ENCODE results near the gene CD300LF.

The CD300LF gene

DNA sequence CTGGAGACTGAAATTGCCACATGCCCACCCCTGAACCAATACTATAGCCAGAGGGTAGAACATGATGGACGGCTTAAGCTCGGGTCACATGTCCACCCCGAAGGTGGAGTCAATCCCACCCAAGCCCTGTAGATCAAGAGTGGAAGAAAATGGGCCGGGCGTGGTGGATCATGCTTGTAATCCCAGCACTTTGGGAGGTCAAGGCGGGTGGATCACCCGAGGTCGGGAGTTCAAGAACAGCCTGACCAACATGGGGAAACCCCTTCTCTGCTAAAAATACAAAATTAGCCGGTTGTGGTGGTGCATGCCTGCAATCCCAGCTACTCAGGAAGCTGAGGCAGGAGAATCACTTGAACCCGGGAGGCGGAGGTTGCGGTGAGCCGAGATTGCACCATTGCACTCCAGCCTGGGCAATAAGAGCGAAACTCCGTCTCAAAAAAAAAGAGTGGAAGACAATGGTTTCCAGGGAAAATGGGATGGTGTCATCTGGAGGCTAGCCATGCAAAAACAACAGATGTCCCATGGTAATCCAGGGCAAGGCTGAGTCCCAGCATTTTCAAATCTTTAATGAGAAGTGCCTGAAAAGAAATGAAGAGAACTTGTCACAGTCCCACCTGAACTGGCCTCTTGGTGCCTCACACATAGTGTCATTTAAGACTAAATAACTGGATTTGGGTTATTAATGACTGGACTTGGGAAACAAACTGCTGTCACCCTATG, 30.1 kb downstream of the CD300LF start:
- no peak for DNase-seq

DNA sequence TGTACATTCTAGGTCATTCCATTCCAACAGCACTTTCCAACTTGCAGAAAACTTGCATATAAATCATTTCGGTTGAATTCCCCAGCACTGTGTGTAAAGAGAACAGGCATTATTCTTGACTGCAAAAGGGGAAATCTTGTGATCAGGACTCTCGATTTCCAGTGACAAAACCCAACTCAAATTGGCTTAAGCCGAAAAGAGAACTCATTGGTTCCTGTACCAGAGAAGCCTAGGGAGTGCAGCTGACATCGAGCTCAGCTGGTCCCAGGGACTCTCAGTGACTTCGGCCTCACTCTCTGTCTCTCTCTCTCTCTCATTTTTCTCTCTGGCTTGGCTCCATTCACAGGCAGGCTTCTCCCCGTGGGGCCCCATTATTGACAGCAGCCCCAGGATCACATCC, 30.7 kb downstream of the CD300LF start:
- DNase-seq = no peak

DNA sequence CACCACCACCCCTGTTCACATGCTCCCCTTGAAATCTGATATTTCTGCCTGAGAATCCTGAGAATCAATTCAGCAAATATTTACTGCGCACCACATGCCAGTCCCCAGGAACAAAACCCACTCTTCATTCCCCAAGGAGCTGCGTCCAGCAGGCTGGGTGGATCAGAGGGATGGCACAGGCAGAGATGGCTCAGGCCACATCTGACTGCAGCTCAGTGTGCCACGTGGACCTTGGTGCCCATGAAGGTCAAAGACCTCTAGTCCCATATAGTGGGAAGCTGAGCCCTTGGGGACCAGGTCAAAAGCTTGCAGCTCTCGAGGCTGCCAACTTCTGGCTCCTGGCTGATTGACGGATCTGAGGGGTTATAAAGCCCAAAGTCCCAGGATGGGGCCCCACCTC, 31.8 kb downstream of the CD300LF start:
- DNase-seq = no peak

DNA sequence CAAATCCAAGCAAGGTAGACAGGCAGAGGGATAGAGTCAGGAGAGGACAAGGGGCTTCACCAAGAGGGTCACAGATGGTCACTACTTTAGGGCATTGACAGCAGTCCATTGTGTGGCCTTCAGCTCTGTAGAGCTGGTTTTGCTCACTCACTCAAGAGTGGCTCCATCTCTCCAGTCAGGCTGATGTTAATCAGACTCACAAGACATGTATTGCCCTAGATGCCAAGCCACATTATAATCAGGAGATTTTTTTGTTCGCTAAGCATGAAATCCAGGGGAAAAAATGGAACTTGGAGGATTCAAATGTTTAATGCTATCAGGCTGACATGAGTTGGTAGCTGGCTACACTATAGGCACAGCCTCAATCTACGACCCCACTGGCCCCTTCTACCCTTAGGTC, 32.5 kb downstream of the CD300LF start:
- DNase-seq = no peak

DNA sequence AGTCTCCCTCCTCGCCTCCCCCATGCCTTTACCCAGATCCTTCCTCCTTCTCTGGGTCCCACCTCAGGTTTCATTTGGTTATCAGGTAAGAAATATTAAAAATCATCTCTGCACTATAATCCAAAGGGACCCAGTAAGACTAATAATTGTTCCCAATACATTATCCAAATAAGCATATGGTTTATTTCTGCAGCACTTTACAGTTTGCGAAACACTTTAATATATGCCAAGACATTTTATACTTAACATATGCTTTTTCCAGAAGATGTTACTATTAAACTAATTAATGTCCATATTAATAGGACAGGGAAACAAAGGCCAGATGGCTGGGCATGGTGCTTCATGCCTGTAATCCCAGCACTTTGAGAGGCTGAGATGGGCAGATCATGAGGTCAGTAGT, 33.3 kb downstream of the CD300LF start:
- DNase-seq = no peak

DNA sequence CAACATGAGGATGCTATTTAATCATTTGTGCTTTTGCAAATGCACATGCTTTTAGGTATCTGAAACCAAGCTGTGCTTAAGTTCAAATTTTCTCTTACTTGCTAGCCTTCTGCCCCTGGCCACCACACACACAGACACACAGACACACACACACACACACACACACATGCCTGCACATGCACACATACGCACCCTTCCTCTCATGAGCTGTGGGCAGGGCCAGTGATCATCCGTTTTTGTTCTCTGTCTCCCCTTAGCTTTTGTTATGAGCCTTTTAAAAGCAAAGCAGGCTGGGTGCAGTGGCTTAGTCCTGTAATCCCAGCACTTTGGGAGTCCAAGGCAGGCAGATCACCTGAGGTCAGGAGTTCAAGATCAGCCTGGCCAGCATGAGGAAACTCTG, 34.2 kb downstream of the CD300LF start:
- DNase-seq = no peak

DNA sequence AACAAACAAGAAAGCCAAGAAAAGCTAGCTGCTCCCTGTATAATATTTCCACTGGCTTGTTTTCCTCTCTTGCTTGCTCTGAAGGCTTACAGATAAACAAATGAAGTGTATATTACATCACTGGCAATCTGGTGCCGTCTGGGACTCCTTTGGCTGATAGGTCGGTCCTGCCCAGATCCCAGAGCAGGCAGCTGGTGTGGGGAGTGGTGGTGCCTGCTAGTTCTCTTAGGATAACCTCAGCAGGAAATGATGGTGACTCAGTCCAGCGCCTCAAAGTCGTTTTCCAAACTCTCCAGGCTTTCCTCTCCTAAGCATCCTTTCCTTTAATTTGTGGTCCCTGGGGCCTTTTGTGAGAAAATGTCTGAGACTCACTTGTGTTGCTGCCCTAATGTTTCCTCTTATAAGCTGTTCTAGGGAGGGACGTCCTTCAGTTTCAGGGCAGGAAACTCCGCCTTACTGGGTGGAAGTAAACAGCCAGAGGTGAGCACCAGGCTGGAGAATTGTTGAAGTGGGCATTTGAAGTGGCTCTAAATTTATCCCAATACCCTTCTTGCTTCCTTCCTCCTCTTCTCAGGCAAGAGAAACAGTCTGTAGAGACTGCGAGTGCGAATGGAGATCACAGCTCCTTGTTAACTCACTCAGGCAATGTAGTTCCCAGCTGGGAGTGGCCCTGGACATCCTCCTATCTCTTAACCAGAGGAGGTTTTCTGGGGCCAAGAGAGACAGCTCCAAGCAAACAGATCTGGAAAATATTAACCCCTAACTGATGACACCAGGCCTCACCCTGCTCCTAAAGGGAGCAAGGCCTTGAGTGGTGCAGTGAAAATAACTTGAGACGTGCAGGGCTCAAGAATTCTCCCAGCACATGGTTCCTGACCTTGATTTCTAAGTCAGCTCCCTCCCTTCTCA, 34.9 kb downstream of the CD300LF start:
- no peak for DNase-seq

DNA sequence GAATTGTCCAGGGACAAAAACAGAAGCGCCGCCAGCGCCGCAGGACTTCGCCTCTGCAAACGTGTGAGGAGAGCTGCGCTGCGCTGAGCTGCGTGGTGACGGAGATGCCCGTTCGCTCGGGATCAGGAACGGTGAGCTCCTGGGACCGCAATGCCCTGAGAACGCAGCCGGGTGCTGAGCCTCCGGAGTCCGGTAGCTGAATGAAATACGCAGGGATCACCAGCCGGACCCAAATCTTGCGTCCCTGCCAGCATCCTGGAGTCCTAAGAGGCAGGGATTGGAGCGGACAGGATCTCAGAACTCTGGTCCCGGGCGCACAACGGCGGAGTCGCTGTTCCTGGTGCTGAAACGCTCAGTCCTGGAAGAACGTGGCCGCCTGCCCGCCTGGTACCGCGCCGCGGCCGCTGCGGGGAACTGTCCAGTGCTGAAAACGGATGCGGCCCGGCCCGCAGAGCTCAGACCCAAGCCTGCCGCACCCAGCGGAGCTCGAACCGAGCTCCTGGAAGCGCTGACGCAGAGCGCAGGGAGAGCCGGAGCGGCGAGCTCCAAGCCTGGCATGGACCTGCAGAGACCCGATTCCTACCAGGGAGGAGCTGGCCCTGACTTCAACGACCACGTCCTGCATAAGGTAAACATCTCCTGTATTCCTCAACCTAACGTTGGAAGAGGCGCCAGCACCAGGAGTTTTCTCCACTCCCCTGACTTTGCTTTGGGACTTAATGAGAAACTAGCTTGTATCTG, 41.5 kb downstream of the CD300LF start:
- peak; percentile 42 for DNase-seq

DNA sequence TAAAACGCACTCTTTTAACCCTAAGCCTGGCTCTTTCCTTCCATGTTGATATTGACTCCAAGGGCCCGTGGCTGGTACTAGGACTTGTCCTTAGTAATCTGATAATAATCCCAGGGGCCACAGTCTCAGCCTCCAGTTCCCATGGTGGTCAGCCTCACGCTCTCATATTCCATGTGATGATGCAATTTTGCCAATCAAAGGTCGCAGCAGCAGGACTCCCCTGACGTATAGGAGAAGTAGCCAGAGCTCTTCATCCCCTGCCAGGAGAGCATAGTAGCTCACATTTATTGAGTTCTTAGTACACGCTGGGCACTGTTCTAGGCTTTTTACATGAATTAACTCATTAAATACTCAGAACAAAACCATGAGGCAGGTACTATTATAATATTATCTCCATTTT, 42.4 kb downstream of the CD300LF start:
- DNase-seq = no peak

DNA sequence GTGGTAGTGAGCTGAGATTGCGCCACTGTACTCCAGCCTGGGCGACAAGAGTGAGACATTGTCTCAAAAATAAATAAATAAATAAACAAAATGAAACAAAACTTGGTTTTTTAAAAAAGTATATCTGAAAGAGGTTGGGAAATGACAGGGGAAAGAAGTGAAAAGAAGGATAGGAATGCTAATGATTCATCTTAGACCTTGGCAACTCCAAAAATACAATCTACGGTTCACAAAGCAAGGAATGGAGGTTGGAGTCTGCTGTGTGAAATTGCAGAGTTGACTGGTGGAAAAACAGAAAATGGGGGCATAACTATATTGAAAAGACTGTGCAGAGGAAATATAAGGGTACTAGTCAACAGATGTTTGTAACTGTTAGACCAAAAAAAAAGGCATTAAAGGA, 49.2 kb downstream of the CD300LF start:
- no peak for DNase-seq

DNA sequence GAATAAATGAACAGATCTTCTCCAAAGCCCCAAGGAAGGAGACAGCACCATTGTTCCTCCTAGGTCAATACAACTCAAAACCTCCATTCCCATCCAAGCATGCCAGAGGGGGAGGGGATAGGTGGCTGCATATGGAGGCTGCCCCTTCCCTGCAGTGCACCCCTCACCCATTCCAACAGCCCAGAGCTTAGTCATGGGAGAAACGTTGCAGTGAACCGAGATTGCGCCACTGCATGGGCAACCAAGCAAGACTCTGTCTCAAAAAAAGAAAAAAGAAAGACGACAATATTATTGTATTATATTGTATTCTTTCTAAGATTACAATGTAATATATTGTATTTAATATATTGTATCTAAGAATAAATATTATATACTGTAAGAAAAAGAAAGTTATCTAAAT, 52.8 kb downstream of the CD300LF start:
- no peak for DNase-seq

DNA sequence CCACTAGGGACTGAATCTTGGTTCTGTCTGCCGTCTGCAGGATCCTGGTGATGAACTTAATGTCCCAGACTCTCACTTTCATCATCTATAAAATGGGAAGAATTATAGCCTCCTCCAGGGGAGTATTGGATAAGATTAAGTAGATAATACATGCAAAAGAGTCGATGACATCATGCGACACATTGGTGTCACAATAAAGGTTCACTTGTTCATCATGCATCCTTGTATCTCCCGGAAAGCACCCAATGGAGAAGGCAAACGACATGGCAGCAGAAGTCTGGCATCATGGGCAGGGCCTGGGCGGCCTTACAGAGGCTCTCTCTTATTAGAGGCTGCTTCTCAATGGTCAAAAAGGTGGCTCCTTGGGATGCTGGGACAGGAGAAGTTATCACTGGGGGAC, 54.1 kb downstream of the CD300LF start:
- no peak for DNase-seq

DNA sequence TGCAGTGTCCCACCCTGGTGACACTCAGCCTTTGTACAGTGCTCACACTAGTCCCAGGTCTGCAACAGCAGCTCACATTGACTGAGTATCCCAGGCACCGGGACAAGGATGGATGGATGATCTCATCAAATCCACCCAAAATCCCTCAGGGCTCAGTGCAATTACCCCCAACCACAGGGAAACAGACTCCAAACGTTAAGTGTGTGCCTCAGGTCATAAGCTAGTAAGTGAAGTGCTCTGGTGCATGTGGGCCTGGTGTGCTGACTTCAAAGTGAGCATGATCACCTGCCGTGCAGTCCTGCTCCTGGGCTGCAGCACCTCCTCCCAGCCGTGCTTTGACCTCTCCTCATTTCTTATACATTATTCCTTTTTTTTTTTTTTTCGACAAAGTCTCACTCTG, 58.0 kb downstream of the CD300LF start:
- DNase-seq = no peak

DNA sequence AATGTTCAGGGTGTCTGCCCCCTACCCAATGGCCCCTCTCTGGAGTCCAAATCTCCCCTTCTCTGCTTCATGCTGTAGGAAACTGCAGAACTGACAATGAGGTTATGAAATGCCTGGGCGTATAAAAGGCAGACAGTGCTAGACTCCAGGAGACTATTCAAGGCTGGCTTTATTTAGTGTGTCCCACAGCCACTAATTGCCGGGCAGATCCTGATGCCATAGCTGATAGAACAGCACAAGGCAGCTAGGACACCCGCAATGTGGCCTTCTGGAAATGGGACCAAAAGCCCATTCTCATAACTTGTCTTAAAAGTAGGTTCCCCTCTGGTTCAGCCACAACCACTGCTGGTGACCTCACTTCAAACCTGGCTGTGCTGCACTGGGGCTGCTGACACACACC, 60.7 kb downstream of the CD300LF start:
- DNase-seq = no peak

DNA sequence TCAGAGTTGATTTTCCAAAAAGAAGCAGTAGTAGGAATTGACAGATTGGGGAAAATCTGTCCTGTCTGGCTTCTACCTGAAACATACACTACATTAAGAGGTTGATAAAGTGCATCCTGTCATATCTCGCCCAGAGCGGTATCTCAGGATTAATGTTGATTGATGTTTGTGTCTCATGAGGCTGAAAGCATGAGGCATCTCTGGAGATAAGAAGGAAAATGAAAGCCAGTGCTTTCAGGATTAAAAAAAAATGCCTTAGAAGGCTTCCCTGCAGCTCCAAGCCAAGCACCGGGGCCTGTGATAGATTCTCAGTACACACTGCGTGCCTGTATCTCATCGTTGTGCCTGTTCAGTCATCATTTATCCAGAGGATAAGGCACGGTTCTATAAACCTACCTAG, 62.8 kb downstream of the CD300LF start:
- no peak for DNase-seq

DNA sequence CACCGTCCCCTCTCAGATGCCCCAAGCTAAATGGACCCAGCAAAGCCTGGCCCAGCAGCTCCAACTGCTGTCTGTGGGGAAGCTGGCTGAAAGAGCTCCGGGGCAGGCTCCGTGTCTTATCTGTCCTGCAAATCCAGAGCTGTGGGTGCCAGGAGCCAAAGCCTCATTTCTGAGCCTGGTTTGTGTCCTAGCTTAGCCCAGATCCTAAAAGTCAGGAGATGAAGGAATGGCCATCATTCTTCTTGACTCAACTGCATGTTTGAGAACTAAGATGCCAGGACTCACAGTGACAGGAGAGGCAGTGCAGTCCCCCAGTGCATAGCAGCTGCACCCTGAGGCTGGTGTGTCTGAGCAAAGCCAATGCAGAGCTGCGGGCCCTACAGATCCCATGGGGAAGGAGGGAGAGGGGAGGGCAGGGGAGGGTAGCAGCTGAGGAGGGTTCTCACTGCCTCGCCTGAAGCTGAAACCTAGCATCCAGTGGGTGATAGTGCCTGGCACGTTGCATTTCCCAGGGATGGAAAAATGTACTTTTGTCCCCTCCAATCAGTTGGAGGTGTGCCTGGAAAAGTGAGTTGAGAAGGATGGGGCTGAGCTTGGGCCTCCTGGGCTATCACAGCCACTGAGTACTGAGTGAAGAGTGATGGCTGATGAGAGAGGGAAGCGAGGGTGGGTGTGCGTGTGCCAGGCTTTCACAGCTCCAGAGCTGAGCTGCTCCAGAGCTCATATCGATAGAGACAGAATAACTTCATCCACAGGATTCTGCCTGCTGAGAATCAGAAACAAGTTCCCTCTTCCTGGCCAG, 64.7 kb downstream of the CD300LF start:
- no peak for DNase-seq

DNA sequence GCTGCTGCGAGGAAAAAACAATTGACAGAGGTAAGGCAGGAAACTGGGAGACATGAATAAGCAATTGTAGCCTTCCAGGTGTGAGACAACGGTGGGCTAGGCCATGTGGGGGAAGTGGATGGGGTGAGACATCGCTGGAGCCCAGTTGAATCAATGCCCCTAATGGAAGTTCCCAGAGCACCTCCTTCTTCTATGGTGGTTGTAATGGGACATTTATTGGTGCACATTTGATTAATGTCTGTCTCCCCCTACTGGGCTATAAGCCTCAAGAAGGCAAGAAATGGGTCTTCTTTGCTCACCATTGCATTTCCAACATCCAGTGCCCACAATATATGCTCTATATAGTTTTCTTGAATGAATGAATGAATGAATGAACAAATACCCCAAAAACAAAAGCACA, 66.5 kb downstream of the CD300LF start:
- no peak for DNase-seq

DNA sequence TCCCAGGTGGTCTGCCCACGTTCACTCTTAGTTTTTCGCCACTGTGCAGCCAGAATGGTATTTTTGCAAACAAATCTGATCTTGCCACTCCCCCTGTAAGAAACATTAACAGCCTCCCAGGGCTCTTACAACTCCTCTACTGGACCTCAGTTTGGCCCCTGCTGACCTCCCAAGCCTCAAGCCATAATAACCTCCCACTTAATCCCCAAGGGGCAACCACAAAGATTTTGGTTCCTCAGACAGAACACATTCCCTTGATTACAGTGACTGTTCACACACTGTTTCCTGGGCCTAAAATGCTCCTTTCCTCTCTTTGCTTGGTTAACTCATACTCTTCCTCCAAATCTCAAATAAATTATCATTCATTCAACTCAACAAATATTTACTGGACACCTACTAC, 67.7 kb downstream of the CD300LF start:
- no peak for DNase-seq

DNA sequence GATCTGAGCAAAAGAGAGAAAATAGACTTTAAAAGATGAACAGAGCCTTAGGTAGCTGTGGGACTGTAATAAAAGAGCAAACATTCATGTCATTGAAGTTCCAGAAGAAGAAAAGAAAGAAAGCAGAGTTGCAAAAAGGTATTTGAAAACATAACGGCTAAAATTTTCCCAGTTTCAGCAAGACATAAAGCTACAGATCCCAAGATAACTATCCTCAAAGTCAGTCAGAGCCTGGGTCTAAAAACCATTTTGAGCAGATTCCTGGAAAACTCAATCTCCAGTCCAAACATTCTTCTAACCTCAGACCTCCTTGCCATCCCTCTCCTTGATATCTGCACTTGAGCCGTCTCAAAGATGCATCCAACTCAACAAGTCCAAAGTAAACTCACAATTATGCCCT, 68.3 kb downstream of the CD300LF start:
- DNase-seq = no peak

Data from activated T-cell treated with anti-CD3 and anti-CD28 coated beads for 4 hours (primary cell).